Stomach smooth muscle (tissue), 2 donors: ENCODE results near the gene DDI1.

Source experiments
- H3K27ac ChIP-seq: one replicate; pipeline ENCODE4 v1.7.0; 2013; ENCODE audit warnings: mild to moderate bottlenecking, low read length, inconsistent platforms
- H3K27me3 ChIP-seq, 2 donors: one replicate each; pipeline ENCODE4 v1.7.0; 2013; ENCODE audit warnings: low read length in 2 of 2; ENCODE audit not compliant: insufficient read depth in 2 of 2, control insufficient read depth in 1 of 2
- H3K36me3 ChIP-seq, 2 donors: one replicate each; pipeline ENCODE4 v1.7.0; 2013; ENCODE audit warnings: low read length in 2 of 2; ENCODE audit not compliant: control insufficient read depth in 2 of 2, insufficient read depth in 2 of 2
- H3K4me1 ChIP-seq: one replicate; pipeline ENCODE4 v1.7.0; 2013; ENCODE audit warnings: low read length; ENCODE audit not compliant: control insufficient read depth, insufficient read depth
- H3K4me3 ChIP-seq, 2 donors: one replicate each; pipeline ENCODE4 v1.7.0; 2013; ENCODE audit warnings: low read length in 2 of 2
- H3K9ac ChIP-seq, 2 donors: one replicate each; pipeline ENCODE4 v1.7.0; 2013; ENCODE audit warnings: low read length in 2 of 2, mild to moderate bottlenecking in 1 of 2
- H3K9me3 ChIP-seq, 2 donors: one replicate each; pipeline ENCODE4 v1.7.0; 2013; ENCODE audit warnings: low read length in 2 of 2; ENCODE audit not compliant: control insufficient read depth in 2 of 2
- donor health status: healthy.
- donor health status: Pancreatic carcinoma.

Gene DDI1

GRCh38 chr11:104036588-104036987, at the start of gene DDI1:
Gene DDI1 (plus strand): TSS chr11:104036640. CDS start chr11:104036823, 183 bp downstream.
- Histone ChIP-seq H3K27ac (no peak within 1 kb of the TSS), H3K36me3 (no peaks in the 10 kb centered on the region), H3K4me1 (no peaks in the 10 kb centered on the region), H3K9ac (no peak within 1 kb of the TSS), H3K27me3 (no peaks in the 10 kb centered on the region), H3K4me3 (no peak within 1 kb of the TSS), H3K9me3 (peaks cover 0 to 2% of the 10 kb centered on the region in 2 donors)

GRCh38 chr11:103987629-103988594, 48.5 kb upstream of the DDI1 start:
- Histone ChIP-seq H3K27ac (no peak overlapping the region), H3K4me1 (no peaks in the 10 kb centered on the region), H3K9ac (no peak overlapping the region), H3K27me3 (no peaks in the 10 kb centered on the region), H3K9me3 (no peaks in the 10 kb centered on the region), H3K36me3 (no peaks in the 10 kb centered on the region), H3K4me3 (no peak overlapping the region)

GRCh38 chr11:103988595-103988969, 47.9 kb upstream of the DDI1 start:
- Histone ChIP-seq H3K9me3 (no peaks in the 10 kb centered on the region), H3K27me3 (no peaks in the 10 kb centered on the region), H3K4me1 (no peaks in the 10 kb centered on the region), H3K36me3 (no peaks in the 10 kb centered on the region), H3K9ac (no peak overlapping the region), H3K27ac (no peak overlapping the region), H3K4me3 (no peak overlapping the region)

GRCh38 chr11:103993507-103993906, 42.9 kb upstream of the DDI1 start:
- Histone ChIP-seq H3K4me1 (no peaks in the 10 kb centered on the region), H3K27me3 (no peaks in the 10 kb centered on the region), H3K9ac (no peak overlapping the region), H3K27ac (no peak overlapping the region), H3K4me3 (no peak overlapping the region), H3K36me3 (no peaks in the 10 kb centered on the region), H3K9me3 (no peaks in the 10 kb centered on the region)

GRCh38 chr11:103994094-103994493, 42.3 kb upstream of the DDI1 start:
- H3K27me3 ChIP-seq, result no peaks in the 10 kb centered on the region
- no peaks in the 10 kb centered on the region for H3K4me1 ChIP-seq
- no peak overlapping the region for H3K4me3 ChIP-seq
- no peak overlapping the region for H3K9ac ChIP-seq
- H3K36me3 ChIP-seq, result no peaks in the 10 kb centered on the region
- H3K27ac ChIP-seq, result no peak overlapping the region
- H3K9me3 ChIP-seq, result no peaks in the 10 kb centered on the region

GRCh38 chr11:103994518-103994917, 41.9 kb upstream of the DDI1 start:
- no peak overlapping the region for H3K27ac ChIP-seq
- H3K36me3 ChIP-seq, result no peaks in the 10 kb centered on the region
- H3K4me3 ChIP-seq, result no peak overlapping the region
- no peak overlapping the region for H3K9ac ChIP-seq
- H3K9me3 ChIP-seq, result no peaks in the 10 kb centered on the region
- no peaks in the 10 kb centered on the region for H3K4me1 ChIP-seq
- H3K27me3 ChIP-seq, result no peaks in the 10 kb centered on the region

- Histone ChIP-seq H3K9ac (no peak overlapping the region), H3K36me3 (no peaks in the 10 kb centered on the region), H3K4me3 (no peak overlapping the region), H3K4me1 (no peaks in the 10 kb centered on the region), H3K27ac (no peak overlapping the region), H3K9me3 (no peaks in the 10 kb centered on the region), H3K27me3 (no peaks in the 10 kb centered on the region)
Observed at GRCh38 chr11:103995896-103996295, 40.5 kb upstream of the DDI1 start.

GRCh38 chr11:103997082-103997481, 39.4 kb upstream of the DDI1 start:
- Histone ChIP-seq H3K27ac (no peak overlapping the region), H3K4me1 (no peaks in the 10 kb centered on the region), H3K27me3 (no peaks in the 10 kb centered on the region), H3K9ac (no peak overlapping the region), H3K36me3 (no peaks in the 10 kb centered on the region), H3K4me3 (no peak overlapping the region), H3K9me3 (no peaks in the 10 kb centered on the region)

GRCh38 chr11:103998826-103999508, 37.5 kb upstream of the DDI1 start:
- Histone ChIP-seq H3K9ac (no peak overlapping the region), H3K27ac (no peak overlapping the region), H3K9me3 (no peaks in the 10 kb centered on the region), H3K27me3 (no peaks in the 10 kb centered on the region), H3K4me3 (no peak overlapping the region), H3K36me3 (no peaks in the 10 kb centered on the region), H3K4me1 (no peaks in the 10 kb centered on the region)

GRCh38 chr11:104000798-104001197, 35.6 kb upstream of the DDI1 start:
- Histone ChIP-seq H3K36me3 (no peaks in the 10 kb centered on the region), H3K4me3 (no peak overlapping the region), H3K4me1 (no peaks in the 10 kb centered on the region), H3K27ac (no peak overlapping the region), H3K9me3 (no peaks in the 10 kb centered on the region), H3K27me3 (no peaks in the 10 kb centered on the region), H3K9ac (no peak overlapping the region)
